HG02642 (cell line): ENCODE measurements around the gene GSTO2.

Experiments used
- ATAC-seq: cut with Tn5 transposase; IDR thresholded peaks from one replicate; pipeline ENCODE4 v1.9.1; 2021; ENCODE audit warnings: mild to moderate bottlenecking; ENCODE audit not compliant: unreplicated experiment, poor library complexity

Gene GSTO2

DNA sequence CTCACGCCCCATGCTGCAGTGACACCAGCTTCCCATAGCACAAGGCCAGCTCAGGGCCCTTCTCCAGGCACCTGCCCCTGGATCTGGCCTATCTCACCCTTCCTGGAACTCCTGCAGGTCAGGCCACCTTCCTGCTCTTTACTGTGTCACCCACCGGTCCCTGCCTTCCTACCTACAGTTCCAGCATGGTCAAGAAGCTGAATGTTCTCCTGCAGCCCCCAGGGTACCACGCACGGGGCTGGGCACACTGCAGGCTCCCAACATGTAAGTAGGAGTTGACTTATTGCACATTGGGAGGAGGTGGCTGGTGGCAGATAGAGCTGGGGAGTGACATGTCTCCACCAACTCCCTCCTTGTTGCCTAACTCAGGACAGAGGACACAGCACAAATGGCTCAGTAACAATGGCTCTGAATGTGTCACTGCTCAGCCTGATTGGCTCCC, 54.8 kb downstream of the GSTO2 start:
- ATAC-seq: no peak

DNA sequence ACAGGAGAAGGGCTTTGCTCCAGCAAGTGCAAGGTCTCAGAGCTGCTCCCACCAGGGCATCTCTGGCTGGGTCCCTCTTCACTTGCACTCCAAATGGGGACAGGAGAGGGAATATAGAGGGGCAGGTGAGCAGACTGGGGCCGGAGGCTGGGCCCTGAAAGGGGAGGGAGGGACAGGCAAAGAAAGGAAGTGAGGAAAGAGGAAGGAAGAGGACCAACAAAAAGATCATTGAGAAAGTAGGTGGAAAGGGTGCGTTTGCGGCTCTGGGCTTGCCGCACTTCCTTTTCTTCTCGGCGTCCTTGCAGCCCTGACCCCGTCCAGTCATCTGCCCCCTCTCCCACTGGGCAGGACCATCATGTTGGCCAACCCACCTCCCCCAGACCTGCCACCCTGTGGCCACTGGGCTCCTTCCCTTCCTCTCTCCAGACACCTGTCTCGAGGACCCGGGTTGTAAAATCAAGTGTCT, 55.3 kb downstream of the GSTO2 start:
- ATAC-seq: no peak

DNA sequence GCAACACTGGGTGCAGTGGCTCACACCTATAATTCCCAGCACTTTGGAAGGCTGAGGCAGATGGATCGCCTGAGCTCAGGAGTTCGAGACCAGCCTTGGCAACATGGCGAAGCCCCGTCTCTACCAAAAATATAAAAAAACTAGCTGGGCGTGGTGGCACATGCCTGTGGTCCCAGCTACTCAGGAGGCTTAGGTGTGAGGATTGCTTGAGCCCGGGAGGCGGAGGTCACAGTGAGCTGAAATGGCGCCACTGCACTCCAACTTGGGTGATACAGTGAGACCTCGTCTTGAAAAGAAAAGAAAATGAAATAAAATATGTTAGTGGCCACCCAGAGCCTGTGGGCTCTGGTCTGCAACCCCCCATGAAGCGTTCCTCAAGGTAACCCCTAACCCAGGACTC, 55.9 kb downstream of the GSTO2 start:
- no peak for ATAC-seq

DNA sequence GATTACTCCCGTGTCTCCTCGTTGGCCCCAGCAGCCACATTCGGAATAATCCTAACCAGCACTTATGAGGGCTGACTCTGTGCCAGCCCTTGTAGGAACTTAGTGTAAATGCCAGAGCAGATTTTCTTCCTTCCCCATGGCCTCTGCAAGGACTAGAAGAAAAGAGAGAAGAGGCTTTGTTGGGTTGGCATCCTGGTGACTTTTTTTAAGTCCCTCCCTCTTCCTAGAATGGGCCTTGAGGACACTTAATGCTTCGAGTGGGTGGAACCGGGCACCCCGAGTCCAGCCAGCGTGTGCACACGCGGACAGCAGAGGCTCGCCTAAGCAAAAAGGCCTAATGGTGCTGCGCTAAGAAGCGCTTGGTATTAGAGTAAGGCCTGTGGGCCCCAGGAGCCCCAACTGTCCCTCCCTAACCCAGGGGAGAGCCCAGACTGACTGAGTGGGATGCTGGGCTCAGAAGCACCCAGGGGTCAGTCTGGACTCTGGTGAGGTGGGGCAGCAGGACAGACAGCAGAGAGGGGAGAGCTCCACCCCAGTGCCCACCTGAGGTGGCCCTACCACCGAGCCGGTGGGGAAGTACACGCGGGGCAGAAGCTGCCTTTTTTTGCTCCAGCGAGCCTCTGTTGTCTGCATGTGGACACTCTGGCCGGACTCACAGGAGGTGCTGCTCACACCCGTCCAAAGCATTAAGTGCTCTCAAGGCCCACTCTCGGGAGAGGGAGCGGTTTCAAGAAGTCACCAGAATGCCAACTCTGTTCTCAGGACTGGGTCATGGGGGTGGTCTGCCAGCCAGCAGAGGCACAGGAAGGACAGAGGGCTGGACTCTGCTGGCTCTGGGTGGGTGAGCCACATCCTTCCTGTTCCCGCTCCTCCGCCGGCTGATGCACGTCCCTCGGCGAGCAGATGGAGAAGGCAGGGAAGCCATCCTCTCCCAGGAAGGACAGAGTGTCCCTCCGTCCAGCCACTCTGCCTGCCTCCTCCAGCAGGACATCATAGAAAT, 56.8 kb downstream of the GSTO2 start:
- no peak for ATAC-seq

GRCh38 chr10:104326991-104327610, 58.1 kb downstream of the GSTO2 start:
- no peak for ATAC-seq

- no peak for ATAC-seq
Observed at GRCh38 chr10:104327745-104328645, 59.0 kb downstream of the GSTO2 start.

- ATAC-seq: peak; percentile 20
Observed at GRCh38 chr10:104328646-104328895, 59.6 kb downstream of the GSTO2 start.

DNA sequence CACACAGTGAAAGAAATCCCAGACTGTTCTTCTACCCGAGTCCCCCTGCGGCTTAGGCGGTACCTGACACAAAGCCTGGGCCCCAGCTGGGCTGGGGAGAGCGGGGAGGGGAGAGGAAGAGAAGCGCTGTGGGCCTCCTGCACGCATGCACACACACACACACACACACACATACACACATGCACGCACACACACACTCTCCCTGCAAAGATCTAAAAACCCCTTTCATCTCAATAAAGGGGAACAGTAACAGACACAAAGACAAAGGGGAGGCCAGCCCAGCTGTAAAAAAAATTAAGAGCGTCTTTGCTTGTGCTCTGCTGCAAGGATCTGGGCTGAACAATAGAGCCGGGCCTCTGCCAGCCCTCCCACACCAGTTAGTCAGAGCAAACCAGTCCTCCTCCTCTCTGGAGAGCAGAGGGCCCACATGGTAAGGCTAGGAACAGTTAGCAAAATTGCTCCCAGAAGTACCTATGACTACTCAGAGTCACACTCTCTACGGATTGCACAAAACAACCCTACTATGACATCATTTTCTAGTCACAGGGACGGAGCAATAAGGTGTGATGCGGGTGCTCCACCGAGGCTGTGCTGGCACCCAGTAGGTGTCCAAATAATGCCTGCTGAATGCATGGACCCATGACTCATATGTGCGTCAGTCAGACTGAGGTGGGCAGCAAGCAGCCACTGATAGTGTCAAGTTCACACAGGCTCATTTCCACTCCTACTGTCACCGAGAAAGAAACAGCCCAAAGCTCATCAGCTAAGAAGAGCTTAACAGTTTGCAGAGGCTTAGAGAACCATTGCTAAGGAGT, 60.1 kb downstream of the GSTO2 start:
- peak; percentile 61 for ATAC-seq

DNA sequence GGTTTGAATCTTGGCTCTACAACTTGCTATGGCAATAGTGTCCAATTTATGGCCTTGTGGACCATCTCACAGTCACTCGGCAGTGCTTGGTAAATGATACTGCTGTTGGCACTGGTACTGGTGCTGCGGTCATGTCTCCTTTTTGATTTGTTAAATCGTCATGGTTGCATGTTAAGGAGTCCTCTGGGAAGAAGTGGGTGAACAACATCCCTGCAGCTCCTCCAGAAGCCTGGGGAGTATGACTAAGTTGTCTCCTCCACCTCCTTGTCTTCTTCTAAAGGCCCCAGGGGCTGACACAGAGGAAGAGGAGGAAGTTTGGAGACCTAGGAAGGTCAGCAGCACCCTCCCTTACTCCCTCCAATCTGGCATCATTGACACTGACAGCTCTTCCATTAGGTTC, 60.8 kb downstream of the GSTO2 start:
- ATAC-seq: no peak

DNA sequence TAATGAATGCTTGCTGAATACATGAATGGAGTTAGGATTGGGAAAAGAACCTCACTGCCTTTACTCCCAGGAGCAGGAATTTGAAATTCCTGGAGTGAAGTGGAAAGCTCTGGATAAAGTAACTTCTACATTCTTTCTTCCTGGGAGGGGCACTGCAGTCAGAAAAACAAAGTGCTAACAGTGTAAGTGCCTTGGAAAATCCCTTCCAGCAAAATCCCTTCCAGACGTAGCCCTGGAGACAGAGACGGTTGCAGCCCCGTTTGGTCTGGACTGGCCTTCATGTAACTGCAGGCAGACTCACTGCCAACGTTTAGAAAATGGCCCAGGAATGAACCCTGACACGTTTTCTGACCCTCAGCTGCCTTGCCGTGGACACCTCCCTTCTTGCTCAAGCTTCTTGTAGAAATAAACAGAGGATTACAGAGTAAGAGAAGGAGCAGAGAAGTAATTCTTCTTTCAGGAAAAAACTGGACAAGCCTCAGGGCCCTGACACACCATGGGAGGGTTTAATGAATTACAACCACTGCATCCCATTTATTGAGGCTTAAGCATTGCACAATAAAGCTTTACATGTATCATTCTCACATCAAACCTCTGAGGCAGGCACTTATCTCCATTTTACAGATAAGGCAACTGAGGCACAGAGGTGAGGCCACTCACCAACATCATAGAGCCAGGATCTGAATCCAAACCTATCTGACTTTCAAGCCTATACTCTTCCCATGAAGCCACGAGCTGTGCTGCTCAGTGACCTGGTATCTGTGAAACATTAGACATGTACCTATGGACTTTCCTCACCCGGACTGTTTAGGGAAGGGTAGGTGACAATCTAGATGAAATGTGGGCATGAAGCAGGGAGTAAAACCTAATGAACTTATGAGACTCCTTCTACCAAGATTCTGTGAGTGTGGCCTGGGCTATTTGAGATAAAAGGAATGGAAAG, 61.5 kb downstream of the GSTO2 start:
- ATAC-seq: no peak

DNA sequence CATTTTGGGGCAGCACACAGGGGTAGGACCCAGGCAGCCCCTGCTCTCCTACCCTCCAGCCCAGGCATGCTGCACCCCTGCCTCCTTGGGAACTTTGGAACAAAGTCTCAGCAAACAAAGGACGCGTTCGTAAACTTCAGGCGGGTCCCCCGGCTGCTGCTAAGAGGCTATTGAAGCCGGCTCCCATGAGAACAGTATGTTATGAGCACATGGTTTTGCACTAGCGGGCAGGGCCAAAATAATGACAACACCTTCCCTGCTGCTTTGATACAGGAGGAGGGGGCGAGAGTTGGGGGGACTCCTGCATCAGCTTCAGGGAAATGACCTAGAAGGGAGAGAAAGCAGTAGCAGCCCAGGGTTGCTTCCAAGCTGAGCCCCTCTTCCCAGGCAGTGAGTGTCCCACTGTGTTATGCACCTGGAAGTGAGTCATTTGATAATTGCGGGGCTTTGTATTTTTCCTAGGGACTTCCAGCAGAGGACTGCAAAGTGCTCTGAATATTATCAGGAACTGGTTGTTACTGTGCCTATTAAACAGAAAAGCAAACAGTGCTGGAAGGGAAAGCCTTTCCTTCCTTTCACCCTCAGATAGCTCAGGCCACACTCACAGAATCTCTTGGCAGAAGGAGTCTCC, 62.3 kb downstream of the GSTO2 start:
- ATAC-seq: no peak

GRCh38 chr10:104332243-104333031, 63.5 kb downstream of the GSTO2 start:
- no peak for ATAC-seq

- no peak for ATAC-seq
Observed at GRCh38 chr10:104333032-104333727, 64.2 kb downstream of the GSTO2 start.

GRCh38 chr10:104333728-104334373, 64.9 kb downstream of the GSTO2 start:
- no peak for ATAC-seq

- ATAC-seq: no peak
Observed at GRCh38 chr10:104334561-104334960, 65.6 kb downstream of the GSTO2 start.

DNA sequence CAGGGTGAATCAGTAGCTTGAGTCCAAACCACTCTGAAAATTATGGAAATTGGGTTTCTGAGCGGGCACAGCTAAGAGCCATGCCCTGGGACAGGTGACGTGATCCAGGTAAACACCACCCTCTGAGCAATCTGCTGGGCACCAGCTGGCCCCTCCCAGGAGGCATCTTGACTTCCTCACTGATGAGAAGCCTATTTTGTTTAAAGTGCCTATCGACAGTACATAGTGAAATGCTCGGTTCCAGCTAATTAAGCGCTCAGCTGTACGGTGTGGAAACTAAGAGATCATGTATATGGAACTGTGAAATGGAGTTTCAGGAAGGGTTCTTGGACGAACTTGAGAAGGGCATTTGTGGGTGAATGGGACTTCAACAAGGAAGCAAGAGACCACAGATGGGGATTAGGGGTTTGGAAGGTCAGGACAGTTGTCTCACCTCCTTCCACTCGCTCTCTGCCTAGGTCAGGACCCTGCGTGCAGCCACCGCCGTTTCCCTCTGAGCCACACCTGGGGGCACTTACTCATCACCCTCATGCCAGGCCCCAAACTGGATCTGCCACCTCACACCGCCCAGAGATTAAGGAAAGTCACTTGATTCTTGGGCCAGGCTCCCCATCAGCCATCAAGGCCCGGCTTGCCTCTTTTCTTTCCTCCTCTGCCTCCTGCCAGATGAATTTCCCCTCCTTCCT, 66.1 kb downstream of the GSTO2 start:
- no peak for ATAC-seq
